Ureter (tissue), 1 donor: ENCODE measurements around the gene ARPP19. TPM values are rescaled to one million over a fixed set of nuclear protein-coding genes. Genes with fewer than 3 reads are reported as not detected.
A peak's percentile ranks its signal among the peaks of the same experiment; 100 is the strongest.
"Not testable (repeated sequence)": the region's sequence is repeated elsewhere in the genome, so short reads cannot be mapped to it uniquely, and the experiment has no call there.

Source experiments
- DNase-seq: peaks from one replicate; pipeline ENCODE4 v3.0.0-alpha.2; 2020; ENCODE audit warnings: low spot score
- total RNA-seq: library from RNA; stranded (reverse); gene quantifications from one replicate; pipeline ENCODE4 v1.2.4, GENCODE V29; 2023
- donor health status: DM: yes; HTN: yes; CAD: no.

ARPP19 gene
- 125 TPM for total RNA-seq

- DNase-seq = peak; percentile 92
Observed at GRCh38 chr15:52568601-52569585, at the start of gene ARPP19. Gene ARPP19, minus strand, starts transcription at chr15:52569030. Its CDS starts 138 bp downstream, at chr15:52568892.

- no peak for DNase-seq
Observed at GRCh38 chr15:52617026-52617425, 48.2 kb upstream of the ARPP19 start.

GRCh38 chr15:52615302-52615701, 46.5 kb upstream of the ARPP19 start:
- DNase-seq = no peak

- DNase-seq = no peak
Observed at GRCh38 chr15:52609593-52609992, 40.8 kb upstream of the ARPP19 start.

- no peak for DNase-seq
Observed at GRCh38 chr15:52584414-52584813, 15.6 kb upstream of the ARPP19 start.

- DNase-seq = no peak
Observed at GRCh38 chr15:52579852-52580251, 11.0 kb upstream of the ARPP19 start.

GRCh38 chr15:52576692-52577091, 7.9 kb upstream of the ARPP19 start:
- no peak for DNase-seq

GRCh38 chr15:52575573-52575972, 6.7 kb upstream of the ARPP19 start:
- not testable (repeated sequence) for DNase-seq

GRCh38 chr15:52575072-52575471, 6.2 kb upstream of the ARPP19 start:
- no peak for DNase-seq

GRCh38 chr15:52574623-52575022, 5.8 kb upstream of the ARPP19 start:
- DNase-seq = not testable (repeated sequence)

- no peak for DNase-seq
Observed at GRCh38 chr15:52567871-52568600, 794 bp downstream of the ARPP19 start.

GRCh38 chr15:52566889-52567288, 1.9 kb downstream of the ARPP19 start:
- no peak for DNase-seq

- DNase-seq = not testable (repeated sequence)
Observed at GRCh38 chr15:52565417-52566358, 3.1 kb downstream of the ARPP19 start.

GRCh38 chr15:52563501-52564060, 5.2 kb downstream of the ARPP19 start:
- no peak for DNase-seq

GRCh38 chr15:52559575-52559974, 9.3 kb downstream of the ARPP19 start:
- DNase-seq = no peak

GRCh38 chr15:52559022-52559421, 9.8 kb downstream of the ARPP19 start:
- DNase-seq = no peak

- DNase-seq = no peak
Observed at GRCh38 chr15:52558196-52558595, 10.6 kb downstream of the ARPP19 start.

- no peak for DNase-seq
Observed at GRCh38 chr15:52557274-52557641, 11.6 kb downstream of the ARPP19 start.

- DNase-seq = no peak
Observed at GRCh38 chr15:52556524-52557273, 12.1 kb downstream of the ARPP19 start.

- no peak for DNase-seq
Observed at GRCh38 chr15:52552303-52552702, 16.5 kb downstream of the ARPP19 start.

- DNase-seq = no peak
Observed at GRCh38 chr15:52551762-52552161, 17.1 kb downstream of the ARPP19 start.
